Stimulated activated CD4-positive, alpha-beta T cell treated with anti-CD3 and anti-CD28 coated beads, TNF-alpha, amount 100 ng/mL, for 1 hour (primary cell): Measurements from ENCODE around the gene NEK7.
"Not testable (repeated sequence)": the region's sequence is repeated elsewhere in the genome, so short reads cannot be mapped to it uniquely, and the experiment has no call there.

Source experiments
- DNase-seq, 3 donors: peaks; one replicate each; pipeline ENCODE4 v3.0.0-alpha.2; 2020; ENCODE audit warnings: low read depth in 3 of 3, low spot score in 1 of 3

NEK7 gene

DNA sequence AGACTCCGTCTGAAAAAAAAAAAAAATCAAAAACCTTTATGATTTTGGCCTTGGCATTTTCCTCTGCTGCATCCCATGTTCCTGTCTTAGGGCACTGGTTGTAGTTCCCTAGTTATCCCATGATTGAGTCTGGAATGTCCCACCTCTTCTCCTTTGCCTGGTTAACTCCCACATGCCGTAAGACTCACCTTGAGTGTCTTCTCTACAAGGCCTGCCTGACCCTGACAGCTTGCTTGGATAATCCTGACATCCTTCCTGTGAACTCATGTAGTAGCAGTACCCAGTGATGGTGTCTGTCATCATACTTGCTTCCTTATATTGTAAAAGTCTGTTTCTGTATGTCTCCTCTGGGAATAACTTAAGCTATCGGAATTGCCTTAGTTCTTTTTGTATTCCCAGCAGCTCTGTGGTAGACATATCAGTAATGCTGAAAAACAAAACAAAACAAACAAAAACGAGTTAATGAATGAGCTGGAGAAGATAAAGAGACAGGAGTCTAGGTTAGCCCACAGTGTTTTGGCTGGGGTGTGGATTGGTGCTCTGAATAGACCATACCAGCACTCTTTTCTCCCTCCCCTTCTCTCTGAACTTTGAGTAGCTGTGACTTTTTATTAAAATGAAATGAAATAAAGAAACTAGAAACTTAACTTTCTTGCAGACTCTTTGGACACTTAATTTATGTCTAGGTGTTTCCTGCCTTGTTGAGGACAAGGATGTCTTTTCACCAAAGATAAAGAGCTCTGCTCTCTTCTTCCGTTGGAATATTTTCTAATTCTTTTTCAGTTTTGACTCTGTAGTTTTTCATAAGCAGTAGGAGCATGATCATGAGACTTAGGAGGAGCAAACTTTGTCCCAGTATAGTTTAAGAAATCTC, 15.1 kb downstream of the NEK7 start:
- DNase-seq = no peak

DNA sequence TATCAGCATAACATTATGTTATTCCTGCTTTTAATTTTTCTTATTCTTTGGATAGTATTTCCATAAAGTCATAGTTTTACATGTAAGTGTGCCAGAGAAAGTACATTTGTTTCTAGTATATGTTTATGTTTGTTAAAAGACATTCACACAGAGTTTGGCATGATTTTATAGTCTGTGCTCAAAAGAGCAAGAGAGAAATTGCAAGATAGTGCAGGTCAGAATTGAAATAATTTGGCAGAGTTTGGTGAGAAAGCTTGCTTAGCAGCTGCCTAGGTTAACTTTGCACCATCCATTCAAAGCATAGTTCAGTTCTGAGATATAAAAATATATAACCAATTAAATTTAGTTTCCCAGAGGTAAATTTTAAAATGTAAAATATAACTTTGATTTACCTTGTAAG, 17.0 kb downstream of the NEK7 start:
- DNase-seq = no peak

DNA sequence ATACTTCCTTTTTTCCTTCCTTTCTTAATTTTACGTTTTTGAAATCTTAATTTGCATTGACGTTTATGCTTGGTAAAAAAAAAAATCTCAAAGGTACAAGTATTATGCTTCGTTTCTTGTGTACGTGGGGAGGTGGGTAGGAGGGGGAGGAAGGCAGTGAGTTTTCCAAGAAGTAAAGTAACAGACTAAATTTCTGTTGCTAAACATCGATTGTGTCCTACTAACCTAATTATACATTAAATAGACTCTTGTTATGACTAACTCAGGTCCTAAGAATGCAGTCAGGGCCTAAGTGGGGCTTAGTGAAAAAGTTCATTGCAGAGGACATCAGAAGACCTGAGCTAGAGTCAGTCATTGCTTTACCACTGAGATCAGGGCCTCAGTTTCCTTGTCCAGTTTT, 17.5 kb downstream of the NEK7 start:
- DNase-seq = no peak

DNA sequence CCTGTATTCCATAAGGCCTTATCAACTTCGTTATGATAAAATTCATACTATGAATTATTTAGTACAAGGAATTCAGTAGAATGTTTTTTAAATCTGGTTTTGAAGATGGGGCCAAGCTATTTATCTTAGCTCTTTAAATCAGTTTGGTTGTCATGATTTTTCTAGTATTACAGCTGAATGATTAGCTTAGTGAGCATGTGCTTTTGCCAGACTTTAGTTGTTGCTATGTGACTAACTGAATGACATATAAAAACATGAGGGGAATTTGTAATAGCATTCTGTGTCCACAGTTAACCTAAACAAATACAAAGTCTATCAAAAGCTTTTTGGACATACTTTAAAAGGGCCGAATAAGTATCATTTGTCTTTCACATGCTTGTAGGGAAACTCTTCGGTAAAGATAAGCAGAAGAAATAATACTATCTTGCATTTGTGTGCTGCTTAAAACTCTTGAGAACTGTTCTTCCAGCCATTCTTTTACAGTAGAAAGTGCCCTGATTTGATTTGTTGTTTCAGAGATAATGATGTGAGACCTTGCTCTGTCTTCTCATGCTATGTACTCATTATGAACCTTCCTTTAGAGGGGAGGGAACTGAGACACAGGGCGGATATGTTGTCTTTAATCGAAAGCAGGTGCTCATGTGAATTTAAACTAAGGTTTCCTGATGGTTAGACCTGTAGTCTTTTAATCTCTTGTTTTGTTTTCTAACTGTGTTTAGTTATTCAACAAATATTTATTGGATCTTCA, 18.8 kb downstream of the NEK7 start:
- DNase-seq = no peak

GRCh38 chr1:198176179-198176578, 19.4 kb downstream of the NEK7 start:
- no peak for DNase-seq

DNA sequence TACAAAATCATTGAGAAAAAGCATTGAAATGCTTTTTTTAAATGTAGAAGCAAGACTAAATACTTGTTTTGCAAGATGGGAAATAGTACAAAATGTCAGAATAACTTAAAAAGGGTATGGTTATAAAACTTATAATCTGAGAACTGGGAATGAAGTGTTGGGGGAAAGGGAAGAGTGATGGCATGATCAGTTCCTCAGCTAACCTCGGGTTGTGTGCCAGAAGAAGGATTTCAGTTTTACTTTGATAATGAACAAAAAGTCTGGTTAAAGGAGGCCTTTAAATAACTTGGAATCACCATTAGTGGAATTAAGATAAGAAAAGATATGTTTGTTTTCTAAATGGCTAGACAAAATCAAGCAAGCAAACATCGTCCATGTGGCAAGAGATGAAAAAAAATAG, 20.7 kb downstream of the NEK7 start:
- no peak for DNase-seq

DNA sequence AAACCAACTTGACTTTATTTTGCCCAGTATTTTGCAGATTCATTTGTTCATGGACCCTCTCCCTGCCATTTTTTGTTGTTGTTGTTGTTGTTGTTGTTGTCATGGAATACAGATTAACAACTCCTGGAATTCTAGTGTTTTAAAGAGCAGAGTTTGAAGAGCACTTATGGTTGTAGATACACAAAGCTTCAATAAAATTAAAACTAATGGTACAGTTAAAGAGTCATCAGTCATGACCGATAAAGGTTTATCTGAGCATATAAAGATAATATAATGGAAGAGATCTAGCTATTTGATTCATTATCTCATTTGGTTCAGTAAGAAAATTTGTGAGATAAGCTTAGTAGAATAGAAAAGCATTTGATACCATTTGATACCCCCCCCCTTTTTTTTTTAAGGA, 21.8 kb downstream of the NEK7 start:
- no peak for DNase-seq

- DNase-seq = no peak
Measured at GRCh38 chr1:198179556-198179981, 22.8 kb downstream of the NEK7 start.

GRCh38 chr1:198183605-198184004, 26.8 kb downstream of the NEK7 start:
- DNase-seq = no peak

- no peak for DNase-seq
Measured at GRCh38 chr1:198184516-198184915, 27.7 kb downstream of the NEK7 start.

- DNase-seq = no peak
Measured at GRCh38 chr1:198185146-198185545, 28.3 kb downstream of the NEK7 start.

GRCh38 chr1:198185759-198186158, 29.0 kb downstream of the NEK7 start:
- DNase-seq = no peak

GRCh38 chr1:198186916-198187580, 30.2 kb downstream of the NEK7 start:
- no peak for DNase-seq

- DNase-seq = no peak
Measured at GRCh38 chr1:198187973-198188588, 31.3 kb downstream of the NEK7 start.

GRCh38 chr1:198191117-198191516, 34.3 kb downstream of the NEK7 start:
- DNase-seq = no peak

GRCh38 chr1:198193871-198194270, 37.1 kb downstream of the NEK7 start:
- DNase-seq = not testable (repeated sequence)

DNA sequence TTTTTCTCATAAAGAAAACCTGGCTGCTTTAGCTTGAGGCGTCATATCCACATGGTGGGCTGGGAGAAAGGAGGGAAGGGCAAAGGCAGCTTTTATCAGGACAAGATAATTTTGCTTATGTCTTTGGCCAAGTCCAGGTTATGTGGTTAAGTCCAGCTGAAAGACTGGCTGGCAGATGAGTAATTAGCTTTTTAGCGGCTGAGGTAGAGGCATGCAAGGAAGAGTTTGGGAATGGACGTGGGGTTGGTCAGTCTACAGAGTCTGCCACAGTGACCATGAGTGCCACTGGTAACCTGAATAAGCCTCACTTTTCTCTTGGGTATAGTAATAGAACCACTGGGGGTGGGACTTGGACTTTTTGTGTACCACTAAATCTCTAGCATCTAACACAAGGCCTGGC, 39.8 kb downstream of the NEK7 start:
- DNase-seq = no peak

DNA sequence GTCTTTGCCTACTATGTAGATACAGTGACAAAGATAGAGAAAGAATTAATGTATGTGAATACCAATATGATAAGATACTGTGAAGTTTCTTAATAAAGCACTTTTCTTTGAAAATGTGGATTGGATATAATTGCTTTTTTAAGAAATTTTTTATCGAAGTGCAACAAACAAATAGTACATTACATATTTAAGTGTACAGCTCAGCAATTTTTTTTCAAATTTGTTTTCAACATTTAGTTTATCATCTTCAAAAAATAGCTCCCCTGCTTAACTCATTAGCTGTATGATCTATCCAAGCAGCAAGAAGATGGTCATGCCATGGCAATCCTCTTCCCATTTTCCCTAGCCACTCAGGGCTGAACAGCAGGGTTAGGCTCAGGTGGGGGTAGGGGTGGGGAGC, 40.5 kb downstream of the NEK7 start:
- DNase-seq = no peak

GRCh38 chr1:198199105-198199504, 42.3 kb downstream of the NEK7 start:
- DNase-seq = no peak

GRCh38 chr1:198201956-198202784, 45.4 kb downstream of the NEK7 start:
- no peak for DNase-seq

- no peak for DNase-seq
Measured at GRCh38 chr1:198203434-198203833, 46.6 kb downstream of the NEK7 start.
